ENCODE data around the gene RMC1.

- no peak for TF ChIP-seq CTCF (conservative IDR thresholded peaks at IDR 0.05 in 1 of 2, IDR thresholded peaks at IDR 0.05 in 1 of 2; ENCODE audit: extremely low read depth in 1 of 2, insufficient read depth in 1 of 2, low read depth in 1 of 2, low read length in 2 of 2)
- TF ChIP-seq EZH2 (IDR thresholded peaks at IDR 0.05; ENCODE audit: borderline replicate concordance, low read length) = no peak
These were observed 1.4 kb downstream of the RMC1 start for GRCh38 chr18:23504720-23505119.
